ENCODE measurements around the gene PRSS57.

DNA sequence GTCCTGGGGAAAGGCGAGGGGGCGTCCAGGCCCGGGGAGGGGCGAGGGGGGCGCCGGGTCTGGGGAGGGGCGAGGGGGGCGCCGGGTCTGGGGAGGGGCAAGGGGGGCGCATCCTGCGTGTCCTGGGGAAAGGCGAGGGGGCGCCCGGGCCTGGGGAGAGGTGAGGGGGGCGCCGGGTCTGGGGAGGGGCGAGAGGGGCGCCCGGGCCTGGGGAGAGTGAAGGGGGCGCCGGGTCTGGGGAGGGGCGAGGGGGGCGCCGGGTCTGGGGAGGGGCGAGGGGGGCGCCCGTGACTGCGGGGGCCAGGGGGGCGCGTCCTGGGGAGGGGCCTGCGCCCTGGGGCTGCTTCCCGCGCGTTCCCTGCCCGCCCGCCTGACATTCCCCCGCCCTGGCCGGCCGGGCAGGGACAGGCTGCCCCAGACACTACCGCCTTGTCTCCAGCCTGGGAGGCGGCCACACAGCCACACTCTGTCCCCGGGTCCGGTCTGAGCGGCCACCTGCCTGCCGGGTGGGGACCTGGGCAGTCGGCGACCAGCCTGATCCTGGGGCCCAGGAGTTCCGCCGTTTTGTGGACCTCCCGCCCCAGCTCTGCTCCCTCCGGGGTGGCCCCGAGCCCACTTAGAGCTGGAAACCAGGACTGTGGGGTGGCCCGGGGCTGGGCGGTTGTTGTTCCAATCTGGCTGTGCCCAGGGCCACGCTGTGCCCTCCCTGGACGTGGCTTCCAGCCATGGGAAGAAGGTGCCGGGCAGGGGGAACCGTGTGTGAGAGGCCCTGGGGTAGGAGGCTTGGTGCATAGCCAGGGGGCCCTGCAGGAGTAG lies 25.3 kb upstream of the PRSS57 start:
- TF ChIP-seq, protein P1, sequence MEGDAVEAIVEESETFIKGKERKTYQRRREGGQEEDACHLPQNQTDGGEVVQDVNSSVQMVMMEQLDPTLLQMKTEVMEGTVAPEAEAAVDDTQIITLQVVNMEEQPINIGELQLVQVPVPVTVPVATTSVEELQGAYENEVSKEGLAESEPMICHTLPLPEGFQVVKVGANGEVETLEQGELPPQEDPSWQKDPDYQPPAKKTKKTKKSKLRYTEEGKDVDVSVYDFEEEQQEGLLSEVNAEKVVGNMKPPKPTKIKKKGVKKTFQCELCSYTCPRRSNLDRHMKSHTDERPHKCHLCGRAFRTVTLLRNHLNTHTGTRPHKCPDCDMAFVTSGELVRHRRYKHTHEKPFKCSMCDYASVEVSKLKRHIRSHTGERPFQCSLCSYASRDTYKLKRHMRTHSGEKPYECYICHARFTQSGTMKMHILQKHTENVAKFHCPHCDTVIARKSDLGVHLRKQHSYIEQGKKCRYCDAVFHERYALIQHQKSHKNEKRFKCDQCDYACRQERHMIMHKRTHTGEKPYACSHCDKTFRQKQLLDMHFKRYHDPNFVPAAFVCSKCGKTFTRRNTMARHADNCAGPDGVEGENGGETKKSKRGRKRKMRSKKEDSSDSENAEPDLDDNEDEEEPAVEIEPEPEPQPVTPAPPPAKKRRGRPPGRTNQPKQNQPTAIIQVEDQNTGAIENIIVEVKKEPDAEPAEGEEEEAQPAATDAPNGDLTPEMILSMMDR (conservative IDR thresholded peaks at IDR 0.05; ENCODE audit: low read depth, low read length): no peak
- no peak for TF ChIP-seq EZH2 (IDR thresholded peaks at IDR 0.05; ENCODE audit: borderline replicate concordance, low read depth, low read length, poor library complexity, severe bottlenecking)

Measured in A673 (cell line).